CD14-positive monocyte (primary cell): ENCODE measurements around the gene TRAPPC4. TPM values are rescaled to one million over a fixed set of nuclear protein-coding genes. Genes with fewer than 3 reads are reported as not detected.
A peak's percentile ranks its signal among the peaks of the same experiment; 100 is the strongest.
"Not testable (repeated sequence)": the region's sequence is repeated elsewhere in the genome, so short reads cannot be mapped to it uniquely, and the experiment has no call there.

Experiments used
- DNase-seq, 3 donors: peaks; one replicate each; pipeline ENCODE4 v3.0.0-alpha.2; 2011 to 2022
- H2AFZ ChIP-seq: 2 replicates; pipeline ENCODE4 v1.6.0; 2012; ENCODE audit warnings: mild to moderate bottlenecking, low read depth, low read length, inconsistent platforms; ENCODE audit not compliant: insufficient read depth, poor library complexity, severe bottlenecking
- H3K27ac ChIP-seq, 2 donors: 1 replicate in 1 of 2; 2 replicates in 1 of 2; pipeline ENCODE4 v1.5.1; 2012 to 2013; ENCODE audit warnings: low read length in 2 of 2, control low read depth in 1 of 2, inconsistent platforms in 1 of 2, low read depth in 1 of 2, mild to moderate bottlenecking in 1 of 2
- H3K27me3 ChIP-seq, 2 donors: one replicate each; pipeline versions ENCODE4 v1.6.0 to v1.6.1; 2011 to 2013; ENCODE audit warnings: low read length in 2 of 2; ENCODE audit not compliant: control insufficient read depth in 2 of 2, insufficient read depth in 2 of 2
- H3K36me3 ChIP-seq, 2 donors: replicated peaks in 1 of 2; 1 replicate in 1 of 2; 2 replicates in 1 of 2; pipeline versions ENCODE4 v1.5.1 to v1.6.1; 2012 to 2013; ENCODE audit warnings: low read length in 2 of 2, control low read depth in 1 of 2, inconsistent platforms in 1 of 2, mild to moderate bottlenecking in 1 of 2; ENCODE audit not compliant: insufficient read depth in 2 of 2, control insufficient read depth in 1 of 2
- H3K4me1 ChIP-seq, 2 donors: 1 replicate in 1 of 2; 2 replicates in 1 of 2; pipeline versions ENCODE4 v1.5.1 to v1.6.1; 2012 to 2013; ENCODE audit warnings: low read length in 2 of 2, control low read depth in 1 of 2, inconsistent platforms in 1 of 2, mild to moderate bottlenecking in 1 of 2, moderate library complexity in 1 of 2; ENCODE audit not compliant: insufficient read depth in 2 of 2, control insufficient read depth in 1 of 2
- H3K4me2 ChIP-seq: replicated peaks from 2 replicates; pipeline ENCODE3; 2012; ENCODE audit warnings: low read length, moderate library complexity, mild to moderate bottlenecking; ENCODE audit not compliant: poor library complexity, severe bottlenecking; ENCODE audit errors: extremely low read depth
- H3K4me3 ChIP-seq, 3 experiments: fragments of 200-600 bp in 1 of 3; sonication (generic) in 1 of 3; replicated peaks in 1 of 3; 1 replicate in 2 of 3; 2 replicates in 1 of 3; pipeline ENCODE4 v1.5.1; 2011 to 2013; ENCODE audit warnings: low read length in 3 of 3, mild to moderate bottlenecking in 3 of 3, control low read depth in 2 of 3, low read depth in 2 of 3, inconsistent platforms in 1 of 3, moderate library complexity in 1 of 3
- H3K79me2 ChIP-seq: 2 replicates; pipeline ENCODE4 v1.6.0; 2012; ENCODE audit warnings: mild to moderate bottlenecking, control low read depth, inconsistent platforms, low read length, moderate library complexity; ENCODE audit not compliant: insufficient read depth
- H3K9ac ChIP-seq: 2 replicates; pipeline ENCODE4 v1.6.0; 2017; ENCODE audit warnings: low read length, mild to moderate bottlenecking; ENCODE audit not compliant: insufficient read depth, poor library complexity, severe bottlenecking
- H3K9me3 ChIP-seq, 2 donors: replicated peaks in 1 of 2; 1 replicate in 1 of 2; 2 replicates in 1 of 2; pipeline versions ENCODE4 v1.5.1 to v1.6.1; 2012 to 2013; ENCODE audit warnings: low read length in 2 of 2, control low read depth in 1 of 2; ENCODE audit not compliant: control insufficient read depth in 1 of 2, insufficient read depth in 1 of 2
- H4K20me1 ChIP-seq: 2 replicates; pipeline ENCODE4 v1.6.0; 2012; ENCODE audit warnings: mild to moderate bottlenecking, low read length, control low read depth, moderate library complexity; ENCODE audit not compliant: insufficient read depth
- H3K27ac Mint-ChIP-seq, 7 donors: one replicate each; pipeline ENCODE4 v1.8.0; 2020; ENCODE audit warnings: mild to moderate bottlenecking in 7 of 7, mixed read lengths in 7 of 7, moderate library complexity in 6 of 7, inconsistent platforms in 2 of 7
- H3K27me3 Mint-ChIP-seq, 3 donors: one replicate each; pipeline ENCODE4 v1.8.0; 2021 to 2022; ENCODE audit warnings: low read depth in 3 of 3, mild to moderate bottlenecking in 3 of 3, mixed read lengths in 3 of 3, moderate library complexity in 3 of 3, inconsistent platforms in 1 of 3
- H3K36me3 Mint-ChIP-seq, 2 donors: one replicate each; pipeline ENCODE4 v1.8.0; 2020; ENCODE audit warnings: mixed read lengths in 2 of 2, inconsistent platforms in 1 of 2, mild to moderate bottlenecking in 1 of 2
- H3K4me1 Mint-ChIP-seq: one replicate; pipeline ENCODE4 v1.8.0; 2020; ENCODE audit warnings: mild to moderate bottlenecking, mixed read lengths
- H3K4me3 Mint-ChIP-seq, 2 donors: one replicate each; pipeline ENCODE4 v1.8.0; 2020; ENCODE audit warnings: mild to moderate bottlenecking in 2 of 2, mixed read lengths in 2 of 2, moderate library complexity in 1 of 2
- H3K9me3 Mint-ChIP-seq, 7 donors: one replicate each; pipeline ENCODE4 v1.8.0; 2020 to 2022; ENCODE audit warnings: mixed read lengths in 7 of 7, mild to moderate bottlenecking in 6 of 7, moderate library complexity in 6 of 7, inconsistent platforms in 2 of 7
- CTCF ChIP-seq: fragments of 200-600 bp; IDR thresholded peaks from one replicate; pipeline ENCODE4 v1.8.0; 2022; ENCODE audit warnings: antibody characterized with exemption, mild to moderate bottlenecking
- WGBS: methylation state at CpG from one replicate; pipeline ENCODE4 v1.1.5; 2013; ENCODE audit warnings: missing lambda C conversion rate; ENCODE audit not compliant: insufficient coverage; 5-methylcytosine and 5-hydroxymethylcytosine counted together
- intact Hi-C, 2 donors: fragments of 100-400 bp; cut with micrococcal nuclease; formaldehyde crosslinking; loops; one replicate each; pipeline versions ENCODE4 v1.15.0 to v1.15.1; 2023
- polyA plus RNA-seq, 3 donors: library from polyadenylated mRNA; depleted of rRNA in 1 of 3; unstranded in 2 of 3; stranded (reverse) in 1 of 3; fragments of 300-500 nt in 2 of 3; fragments of >200 nt in 1 of 3; fragmentation: Illumina TruSeq in 2 of 3; gene quantifications; 1 replicate in 2 of 3; 2 replicates in 1 of 3; pipeline ENCODE4 v1.2.3, GENCODE V29; 2012 to 2021

The TRAPPC4 gene
- polyA plus RNA-seq, 3 donors = 46.9 to 54.5 (median 50.0) TPM

- Histone ChIP-seq H3K9ac (no peak overlapping the region), H4K20me1 (peaks cover 3% of the 10 kb centered on the region), H2AFZ (no peak overlapping the region), H3K36me3 (peaks cover 49 to 61% of the 10 kb centered on the region in 2 donors), H3K27ac (peak overlapping the region in 1 of 2 donors; percentile 96), H3K4me2 (peak overlapping the region; percentile 96), H3K9me3 (no peaks in the 10 kb centered on the region), H3K27me3 (no peaks in the 10 kb centered on the region), H3K79me2 (peaks cover 57% of the 10 kb centered on the region), H3K4me3 (peak overlapping the region in 1 of 3 experiments; percentile 88), H3K4me1 (peaks cover 26 to 34% of the 10 kb centered on the region in 2 donors)
- DNase-seq = no peak
- Mint-ChIP-seq H3K4me1 (peaks cover 24% of the 10 kb centered on the region), H3K27ac (peak overlapping the region in 4 of 7 donors; percentile 36 to 79 (median 61)), H3K4me3 (no peak overlapping the region), H3K27me3 (no peaks in the 10 kb centered on the region), H3K36me3 (peaks cover 38 to 67% of the 10 kb centered on the region in 2 donors), H3K9me3 (no peaks in the 10 kb centered on the region)
- intact Hi-C loops = loop anchor here (1.0 to 5.0 kb wide), 5 partner anchors 18 to 89 kb away; partner anchors contain the start of genes CENATAC (in 2 of the 2), BCL9L (in 1 of the 2), DPAGT1 (in 1 of the 2) and VPS11 (in 1 of the 2)
- WGBS = 85% methylated on average over 11 of the region's 14 CpGs
- no peak for TF ChIP-seq CTCF
Observed at GRCh38 chr11:119016216-119017009, 2.2 kb upstream of the TRAPPC4 start.

DNA sequence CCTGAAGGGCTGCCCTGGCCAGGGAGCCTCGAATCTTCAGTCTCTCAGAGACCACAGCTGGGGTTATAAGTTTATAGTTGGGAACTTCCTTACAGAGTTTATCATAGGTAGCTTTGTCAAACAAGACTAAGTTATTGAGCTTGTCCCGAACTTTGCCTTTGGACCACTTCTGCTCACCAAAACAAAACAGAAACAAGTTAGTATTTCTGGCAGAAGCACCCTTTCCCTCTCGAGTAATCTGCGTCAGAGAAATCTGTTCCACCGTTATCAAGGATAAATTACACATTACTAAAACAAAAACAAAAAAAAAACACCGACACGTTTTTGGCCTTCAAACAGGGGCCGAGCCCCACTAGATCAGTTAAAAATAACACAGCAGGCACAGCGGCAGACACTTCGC is 1.2 kb upstream of the TRAPPC4 start:
- Histone ChIP-seq H3K36me3 (peaks cover 50 to 61% of the 10 kb centered on the region in 2 donors), H3K4me2 (peak overlapping the region; percentile 96), H3K9ac (peak overlapping the region; percentile 88), H3K27ac (peak overlapping the region; percentile 93 to 96), H3K4me3 (peak overlapping the region; percentile 87 to 88 (median 88)), H2AFZ (peak overlapping the region; percentile 78), H3K4me1 (peaks cover 26 to 34% of the 10 kb centered on the region in 2 donors), H3K79me2 (peaks cover 61% of the 10 kb centered on the region)
- DNase-seq, H3K9me3 Mint-ChIP-seq, H3K27me3 Mint-ChIP-seq, H3K27me3 ChIP-seq, H3K9me3 ChIP-seq, H4K20me1 ChIP-seq: not testable (repeated sequence)
- intact Hi-C loops = loop anchor here (2.0 to 5.0 kb wide), 4 partner anchors 19 to 90 kb away; partner anchors contain the start of genes BCL9L (in 1 of the 2), CENATAC (in 1 of the 2), DPAGT1 (in 1 of the 2) and VPS11 (in 1 of the 2)
- H3K4me1 Mint-ChIP-seq = peaks cover 24% of the 10 kb centered on the region
- H3K4me3 Mint-ChIP-seq = peak overlapping the region; percentile 96 to 97
- H3K27ac Mint-ChIP-seq = peak overlapping the region; percentile 98 to 100 (median 99)
- peaks cover 46 to 69% of the 10 kb centered on the region in 2 donors for H3K36me3 Mint-ChIP-seq
- 0% methylated on average over 3 of the region's 10 CpGs for WGBS
